K562 (cell line): ENCODE results near the gene LHX3. TPM values are rescaled to one million over a fixed set of nuclear protein-coding genes. Genes with fewer than 3 reads are reported as not detected.

Source experiments
- GTF3C2 ChIP-seq: IDR thresholded peaks from 3 replicates; pipeline ENCODE4 v1.6.1; 2011; ENCODE audit warnings: borderline replicate concordance, mild to moderate bottlenecking, moderate library complexity; ENCODE audit not compliant: insufficient read length; ENCODE audit errors: extremely low read depth
- ILK ChIP-seq: fragments of 450-650 bp; IDR thresholded peaks from 2 replicates; pipeline ENCODE4 v1.6.1; 2016; ENCODE audit warnings: missing genetic modification characterization, low read depth, mild to moderate bottlenecking, missing compliant biosample characterization, moderate library complexity, borderline replicate concordance
- MAFG ChIP-seq: fragments of 450-650 bp; conservative IDR thresholded peaks from 2 replicates; pipeline ENCODE4 v1.6.1; 2016; ENCODE audit warnings: missing genetic modification characterization, missing compliant biosample characterization
- PHF8 ChIP-seq: fragments of 200-600 bp; sonication (generic); IDR thresholded peaks from 2 replicates; pipeline ENCODE4 v1.6.1; 2012; ENCODE audit warnings: mixed run types, mild to moderate bottlenecking, inconsistent platforms, low read length, moderate library complexity, borderline replicate concordance
- RBFOX2 ChIP-seq: fragments of 200-400 bp; formaldehyde crosslinking; IDR thresholded peaks from 2 replicates; pipeline ENCODE4 v1.6.1; 2017; ENCODE audit warnings: low read depth, mild to moderate bottlenecking, low read length, moderate library complexity
- RFX1 ChIP-seq: fragments of 450-650 bp; IDR thresholded peaks from 2 replicates; pipeline ENCODE4 v1.6.1; 2016; ENCODE audit warnings: mild to moderate bottlenecking, moderate library complexity
- RFX5 ChIP-seq: IDR thresholded peaks from 2 replicates; pipeline ENCODE4 v1.6.1; 2011; ENCODE audit warnings: low read depth, mild to moderate bottlenecking, improper control_type of control experiment, low read length
- SMAD4 ChIP-seq: fragments of 250-450 bp; sonication (Bioruptor Pico); conservative IDR thresholded peaks from 2 replicates; pipeline ENCODE4 v1.8.0; 2021; ENCODE audit warnings: inconsistent platforms, mild to moderate bottlenecking, moderate library complexity
- TRIM28 ChIP-seq: fragments of 450-650 bp; IDR thresholded peaks from 2 replicates; pipeline ENCODE4 v1.6.1; 2017
- ZNF212 ChIP-seq: fragments of 450-650 bp; formaldehyde crosslinking; IDR thresholded peaks from 2 replicates; pipeline ENCODE4 v1.4.0; 2020; ENCODE audit warnings: mild to moderate bottlenecking
- ZNF217 ChIP-seq: sonication (generic); formaldehyde crosslinking; IDR thresholded peaks from 2 replicates; pipeline ENCODE4 v1.8.0; 2022; ENCODE audit warnings: mild to moderate bottlenecking, missing genetic modification reagents
- ZNF436 ChIP-seq: fragments of 250-450, 450-650 bp; sonication (Bioruptor Pico); formaldehyde crosslinking; IDR thresholded peaks from 2 replicates; pipeline ENCODE4 v1.7.0; 2020; ENCODE audit warnings: mild to moderate bottlenecking
- ZNF778 ChIP-seq: fragments of 450-650 bp; formaldehyde crosslinking; IDR thresholded peaks from 2 replicates; pipeline ENCODE4 v1.4.0; 2020; ENCODE audit warnings: mild to moderate bottlenecking, moderate library complexity
- polyA plus RNA-seq, 8 experiments: library from polyadenylated mRNA; depleted of rRNA in 4 of 8; stranded (reverse) in 5 of 8; unstranded in 3 of 8; fragments of >200 nt; fragmentation: Nextera tagmentation in 2 of 8; fragmentation: Illumina TruSeq in 1 of 8; extraction: Ambion mirVana in 2 of 8; extraction: Trizol in 1 of 8; gene quantifications; 2 replicates each; pipeline versions ENCODE4 v1.2.1 to v1.2.3, GENCODE V29; 2011 to 2014; ENCODE audit warnings: inconsistent platforms in 1 of 8, missing spikeins in 1 of 8
- total RNA-seq, 7 experiments: library from RNA; depleted of rRNA in 6 of 7; stranded (reverse); fragments of >200 nt in 6 of 7; fragmentation: Illumina TruSeq in 2 of 7; extraction: Trizol in 2 of 7; gene quantifications; 2 replicates each; pipeline versions ENCODE4 v1.2.1 to v1.2.3, GENCODE V29; 2011 to 2021; ENCODE audit warnings: low replicate concordance in 1 of 7
- TF ChIP-seq, protein P1 (sequence below): fragments of 200-600 bp; sonication (generic); IDR thresholded peaks from one replicate; pipeline ENCODE4 v1.6.1; 2012; ENCODE audit warnings: mild to moderate bottlenecking, low read depth, low read length, inconsistent platforms

LHX3 gene
- total and polyA plus RNA-seq, 9 of the 15 experiments (the other 6 are each of a cell fraction or from before 2014, with no cell fraction given), result 0.09 TPM; not detected in 8

GRCh38 chr9:136237486-136238341 lies 32.8 kb upstream of the LHX3 start (continued):
- TF ChIP-seq MAFG (no peak), RFX5 (no peak), TRIM28 (0 out of 2 replicates have a peak, but pooled peaks have one; percentile 20), ZNF436 (CRISPR knock-in tag) (no peak), ZNF217 (no peak), ILK (no peak), GTF3C2 (no peak), PHF8 (no peak), ZNF212 (no peak), RFX1 (no peak), SMAD4 (CRISPR knock-in tag) (peak; percentile 95), ZNF778 (CRISPR knock-in tag) (no peak), RBFOX2 (no peak; the same call in 1 of the 2 replicates)
- TF ChIP-seq, protein P1, sequence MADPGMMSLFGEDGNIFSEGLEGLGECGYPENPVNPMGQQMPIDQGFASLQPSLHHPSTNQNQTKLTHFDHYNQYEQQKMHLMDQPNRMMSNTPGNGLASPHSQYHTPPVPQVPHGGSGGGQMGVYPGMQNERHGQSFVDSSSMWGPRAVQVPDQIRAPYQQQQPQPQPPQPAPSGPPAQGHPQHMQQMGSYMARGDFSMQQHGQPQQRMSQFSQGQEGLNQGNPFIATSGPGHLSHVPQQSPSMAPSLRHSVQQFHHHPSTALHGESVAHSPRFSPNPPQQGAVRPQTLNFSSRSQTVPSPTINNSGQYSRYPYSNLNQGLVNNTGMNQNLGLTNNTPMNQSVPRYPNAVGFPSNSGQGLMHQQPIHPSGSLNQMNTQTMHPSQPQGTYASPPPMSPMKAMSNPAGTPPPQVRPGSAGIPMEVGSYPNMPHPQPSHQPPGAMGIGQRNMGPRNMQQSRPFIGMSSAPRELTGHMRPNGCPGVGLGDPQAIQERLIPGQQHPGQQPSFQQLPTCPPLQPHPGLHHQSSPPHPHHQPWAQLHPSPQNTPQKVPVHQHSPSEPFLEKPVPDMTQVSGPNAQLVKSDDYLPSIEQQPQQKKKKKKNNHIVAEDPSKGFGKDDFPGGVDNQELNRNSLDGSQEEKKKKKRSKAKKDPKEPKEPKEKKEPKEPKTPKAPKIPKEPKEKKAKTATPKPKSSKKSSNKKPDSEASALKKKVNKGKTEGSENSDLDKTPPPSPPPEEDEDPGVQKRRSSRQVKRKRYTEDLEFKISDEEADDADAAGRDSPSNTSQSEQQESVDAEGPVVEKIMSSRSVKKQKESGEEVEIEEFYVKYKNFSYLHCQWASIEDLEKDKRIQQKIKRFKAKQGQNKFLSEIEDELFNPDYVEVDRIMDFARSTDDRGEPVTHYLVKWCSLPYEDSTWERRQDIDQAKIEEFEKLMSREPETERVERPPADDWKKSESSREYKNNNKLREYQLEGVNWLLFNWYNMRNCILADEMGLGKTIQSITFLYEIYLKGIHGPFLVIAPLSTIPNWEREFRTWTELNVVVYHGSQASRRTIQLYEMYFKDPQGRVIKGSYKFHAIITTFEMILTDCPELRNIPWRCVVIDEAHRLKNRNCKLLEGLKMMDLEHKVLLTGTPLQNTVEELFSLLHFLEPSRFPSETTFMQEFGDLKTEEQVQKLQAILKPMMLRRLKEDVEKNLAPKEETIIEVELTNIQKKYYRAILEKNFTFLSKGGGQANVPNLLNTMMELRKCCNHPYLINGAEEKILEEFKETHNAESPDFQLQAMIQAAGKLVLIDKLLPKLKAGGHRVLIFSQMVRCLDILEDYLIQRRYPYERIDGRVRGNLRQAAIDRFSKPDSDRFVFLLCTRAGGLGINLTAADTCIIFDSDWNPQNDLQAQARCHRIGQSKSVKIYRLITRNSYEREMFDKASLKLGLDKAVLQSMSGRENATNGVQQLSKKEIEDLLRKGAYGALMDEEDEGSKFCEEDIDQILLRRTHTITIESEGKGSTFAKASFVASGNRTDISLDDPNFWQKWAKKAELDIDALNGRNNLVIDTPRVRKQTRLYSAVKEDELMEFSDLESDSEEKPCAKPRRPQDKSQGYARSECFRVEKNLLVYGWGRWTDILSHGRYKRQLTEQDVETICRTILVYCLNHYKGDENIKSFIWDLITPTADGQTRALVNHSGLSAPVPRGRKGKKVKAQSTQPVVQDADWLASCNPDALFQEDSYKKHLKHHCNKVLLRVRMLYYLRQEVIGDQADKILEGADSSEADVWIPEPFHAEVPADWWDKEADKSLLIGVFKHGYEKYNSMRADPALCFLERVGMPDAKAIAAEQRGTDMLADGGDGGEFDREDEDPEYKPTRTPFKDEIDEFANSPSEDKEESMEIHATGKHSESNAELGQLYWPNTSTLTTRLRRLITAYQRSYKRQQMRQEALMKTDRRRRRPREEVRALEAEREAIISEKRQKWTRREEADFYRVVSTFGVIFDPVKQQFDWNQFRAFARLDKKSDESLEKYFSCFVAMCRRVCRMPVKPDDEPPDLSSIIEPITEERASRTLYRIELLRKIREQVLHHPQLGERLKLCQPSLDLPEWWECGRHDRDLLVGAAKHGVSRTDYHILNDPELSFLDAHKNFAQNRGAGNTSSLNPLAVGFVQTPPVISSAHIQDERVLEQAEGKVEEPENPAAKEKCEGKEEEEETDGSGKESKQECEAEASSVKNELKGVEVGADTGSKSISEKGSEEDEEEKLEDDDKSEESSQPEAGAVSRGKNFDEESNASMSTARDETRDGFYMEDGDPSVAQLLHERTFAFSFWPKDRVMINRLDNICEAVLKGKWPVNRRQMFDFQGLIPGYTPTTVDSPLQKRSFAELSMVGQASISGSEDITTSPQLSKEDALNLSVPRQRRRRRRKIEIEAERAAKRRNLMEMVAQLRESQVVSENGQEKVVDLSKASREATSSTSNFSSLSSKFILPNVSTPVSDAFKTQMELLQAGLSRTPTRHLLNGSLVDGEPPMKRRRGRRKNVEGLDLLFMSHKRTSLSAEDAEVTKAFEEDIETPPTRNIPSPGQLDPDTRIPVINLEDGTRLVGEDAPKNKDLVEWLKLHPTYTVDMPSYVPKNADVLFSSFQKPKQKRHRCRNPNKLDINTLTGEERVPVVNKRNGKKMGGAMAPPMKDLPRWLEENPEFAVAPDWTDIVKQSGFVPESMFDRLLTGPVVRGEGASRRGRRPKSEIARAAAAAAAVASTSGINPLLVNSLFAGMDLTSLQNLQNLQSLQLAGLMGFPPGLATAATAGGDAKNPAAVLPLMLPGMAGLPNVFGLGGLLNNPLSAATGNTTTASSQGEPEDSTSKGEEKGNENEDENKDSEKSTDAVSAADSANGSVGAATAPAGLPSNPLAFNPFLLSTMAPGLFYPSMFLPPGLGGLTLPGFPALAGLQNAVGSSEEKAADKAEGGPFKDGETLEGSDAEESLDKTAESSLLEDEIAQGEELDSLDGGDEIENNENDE, result no peak
